DND-41 (cell line): ENCODE data around the gene UTY.

Experiments used
- ATAC-seq: fragments of 200-7000 bp; cut with Tn5 transposase; 3 replicates; pipeline ENCODE4 v1.9.1; 2021; ENCODE audit warnings: low read depth; ENCODE audit not compliant: insufficient read depth
- DNase-seq: peaks from one replicate; pipeline ENCODE4 v3.0.0-alpha.2; 2020
- H2AFZ ChIP-seq: 2 replicates; pipeline ENCODE4 v1.6.0; 2012; ENCODE audit warnings: low read depth, low read length
- H3K27ac ChIP-seq: 2 replicates; pipeline ENCODE4 v1.5.1; 2012; ENCODE audit warnings: low read length, inconsistent platforms
- H3K27me3 ChIP-seq: fragments of 200-600 bp; sonication (generic); 2 replicates; pipeline ENCODE4 v1.6.0; 2012; ENCODE audit warnings: low read length, mild to moderate bottlenecking, inconsistent platforms; ENCODE audit not compliant: insufficient read depth, poor library complexity
- H3K36me3 ChIP-seq: 2 replicates; pipeline ENCODE4 v1.5.1; 2012; ENCODE audit warnings: low read length, inconsistent platforms; ENCODE audit not compliant: insufficient read depth
- H3K4me1 ChIP-seq: 2 replicates; pipeline ENCODE4 v1.5.1; 2012; ENCODE audit warnings: mild to moderate bottlenecking, low read length; ENCODE audit not compliant: insufficient read depth
- H3K4me2 ChIP-seq: 2 replicates; pipeline ENCODE4 v1.6.0; 2012; ENCODE audit warnings: mild to moderate bottlenecking, moderate library complexity, low read length, inconsistent platforms; ENCODE audit not compliant: insufficient read depth
- H3K4me3 ChIP-seq, 2 experiments: fragments of 200-600 bp in 1 of 2; shearing (Covaris generic) in 1 of 2; 2 replicates each; pipeline ENCODE4 v1.5.1; 2012 to 2016; ENCODE audit warnings: inconsistent platforms in 2 of 2, low read length in 2 of 2, mild to moderate bottlenecking in 2 of 2, low read depth in 1 of 2, moderate library complexity in 1 of 2
- H3K79me2 ChIP-seq: 2 replicates; pipeline ENCODE4 v1.6.0; 2012; ENCODE audit warnings: low read length, inconsistent platforms; ENCODE audit not compliant: insufficient read depth
- H3K9ac ChIP-seq: 2 replicates; pipeline ENCODE4 v1.6.0; 2012; ENCODE audit warnings: low read depth, mild to moderate bottlenecking, inconsistent platforms, low read length, moderate library complexity
- H3K9me3 ChIP-seq: 2 replicates; pipeline ENCODE4 v1.5.1; 2012; ENCODE audit warnings: low read length, moderate library complexity, mild to moderate bottlenecking, inconsistent platforms; ENCODE audit not compliant: insufficient read depth, severe bottlenecking
- H4K20me1 ChIP-seq: 2 replicates; pipeline ENCODE4 v1.6.0; 2012; ENCODE audit warnings: low read length; ENCODE audit not compliant: insufficient read depth
- CTCF ChIP-seq: IDR thresholded peaks from 2 replicates; pipeline ENCODE4 v1.5.1; 2012; ENCODE audit warnings: borderline replicate concordance, low read length, moderate library complexity, mild to moderate bottlenecking; ENCODE audit not compliant: poor library complexity, severe bottlenecking; ENCODE audit errors: extremely low read depth
- EZH2 ChIP-seq: IDR thresholded peaks from 3 replicates; pipeline ENCODE4 v1.6.1; 2012; ENCODE audit warnings: borderline replicate concordance, low read depth, mild to moderate bottlenecking, moderate library complexity, low read length, inconsistent platforms; ENCODE audit not compliant: severe bottlenecking

Gene UTY

GRCh38 chrY:13227354-13227953, 252.4 kb downstream of the UTY start:
- Histone ChIP-seq H3K4me3 (no peak overlapping the region), H3K4me2 (no peak overlapping the region), H3K79me2 (no peaks in the 10 kb centered on the region), H3K27ac (no peak overlapping the region), H3K36me3 (no peaks in the 10 kb centered on the region), H3K9ac (no peak overlapping the region), H2AFZ (no peak overlapping the region), H4K20me1 (no peaks in the 10 kb centered on the region), H3K4me1 (no peaks in the 10 kb centered on the region), H3K9me3 (no peaks in the 10 kb centered on the region), H3K27me3 (no peaks in the 10 kb centered on the region)
- ATAC-seq: peak; percentile 27; the same call in 1 of the 3 replicates
- DNase-seq: no peak
- no peak for TF ChIP-seq CTCF
- TF ChIP-seq EZH2: no peak

- Histone ChIP-seq H3K27ac (no peak overlapping the region), H3K9me3 (peaks cover 3% of the 10 kb centered on the region), H3K27me3 (no peaks in the 10 kb centered on the region), H2AFZ (no peak overlapping the region), H3K4me1 (no peaks in the 10 kb centered on the region), H3K36me3 (no peaks in the 10 kb centered on the region), H4K20me1 (no peaks in the 10 kb centered on the region), H3K4me3 (no peak overlapping the region), H3K79me2 (no peaks in the 10 kb centered on the region), H3K4me2 (no peak overlapping the region), H3K9ac (no peak overlapping the region)
- ATAC-seq (no peak), DNase-seq (no peak)
- TF ChIP-seq EZH2 (no peak), CTCF (no peak)
These were observed 268.7 kb downstream of the UTY start for GRCh38 chrY:13210961-13211646.

GRCh38 chrY:13205214-13205613, 274.6 kb downstream of the UTY start:
- H4K20me1 ChIP-seq: no peaks in the 10 kb centered on the region
- no peak overlapping the region for H2AFZ ChIP-seq
- no peak for ATAC-seq
- no peak for TF ChIP-seq EZH2
- TF ChIP-seq CTCF: no peak
- H3K9ac ChIP-seq: no peak overlapping the region
- no peak overlapping the region for H3K4me2 ChIP-seq
- H3K4me1 ChIP-seq: no peaks in the 10 kb centered on the region
- H3K4me3 ChIP-seq: no peak overlapping the region
- no peaks in the 10 kb centered on the region for H3K36me3 ChIP-seq
- no peaks in the 10 kb centered on the region for H3K79me2 ChIP-seq
- no peak for DNase-seq
- no peaks in the 10 kb centered on the region for H3K27me3 ChIP-seq
- H3K9me3 ChIP-seq: no peaks in the 10 kb centered on the region
- H3K27ac ChIP-seq: no peak overlapping the region
